ENCODE measurements around the gene PDLIM5.

DNA sequence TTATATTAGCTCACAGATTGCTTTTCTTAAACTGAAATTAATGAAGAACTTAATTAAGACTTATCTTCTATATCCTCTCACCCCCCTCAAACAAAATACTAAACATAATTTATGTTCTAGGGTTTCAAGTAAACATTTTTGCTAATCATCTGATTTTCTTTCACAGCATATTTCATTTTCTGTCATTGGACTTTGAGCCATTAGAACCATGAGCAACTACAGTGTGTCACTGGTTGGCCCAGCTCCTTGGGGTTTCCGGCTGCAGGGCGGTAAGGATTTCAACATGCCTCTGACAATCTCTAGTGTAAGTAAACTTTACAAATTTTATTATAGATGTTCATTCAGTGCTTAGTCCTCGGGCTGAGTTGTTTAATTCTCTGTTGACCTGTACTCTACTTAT, 3.3 kb downstream of the PDLIM5 start:
- TF ChIP-seq, protein P1, sequence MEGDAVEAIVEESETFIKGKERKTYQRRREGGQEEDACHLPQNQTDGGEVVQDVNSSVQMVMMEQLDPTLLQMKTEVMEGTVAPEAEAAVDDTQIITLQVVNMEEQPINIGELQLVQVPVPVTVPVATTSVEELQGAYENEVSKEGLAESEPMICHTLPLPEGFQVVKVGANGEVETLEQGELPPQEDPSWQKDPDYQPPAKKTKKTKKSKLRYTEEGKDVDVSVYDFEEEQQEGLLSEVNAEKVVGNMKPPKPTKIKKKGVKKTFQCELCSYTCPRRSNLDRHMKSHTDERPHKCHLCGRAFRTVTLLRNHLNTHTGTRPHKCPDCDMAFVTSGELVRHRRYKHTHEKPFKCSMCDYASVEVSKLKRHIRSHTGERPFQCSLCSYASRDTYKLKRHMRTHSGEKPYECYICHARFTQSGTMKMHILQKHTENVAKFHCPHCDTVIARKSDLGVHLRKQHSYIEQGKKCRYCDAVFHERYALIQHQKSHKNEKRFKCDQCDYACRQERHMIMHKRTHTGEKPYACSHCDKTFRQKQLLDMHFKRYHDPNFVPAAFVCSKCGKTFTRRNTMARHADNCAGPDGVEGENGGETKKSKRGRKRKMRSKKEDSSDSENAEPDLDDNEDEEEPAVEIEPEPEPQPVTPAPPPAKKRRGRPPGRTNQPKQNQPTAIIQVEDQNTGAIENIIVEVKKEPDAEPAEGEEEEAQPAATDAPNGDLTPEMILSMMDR (optimal IDR thresholded peaks at IDR 0.05 in 1 of 3, IDR thresholded peaks at IDR 0.05 in 1 of 3, conservative IDR thresholded peaks at IDR 0.05 in 1 of 3; ENCODE audit: extremely low read depth in 1 of 3, insufficient read depth in 2 of 3, low read length in 3 of 3): no peak
- TF ChIP-seq EZH2 (IDR thresholded peaks at IDR 0.05; ENCODE audit: low read length): no peak
